ENCODE measurements around the gene OTC.

The OTC gene

DNA sequence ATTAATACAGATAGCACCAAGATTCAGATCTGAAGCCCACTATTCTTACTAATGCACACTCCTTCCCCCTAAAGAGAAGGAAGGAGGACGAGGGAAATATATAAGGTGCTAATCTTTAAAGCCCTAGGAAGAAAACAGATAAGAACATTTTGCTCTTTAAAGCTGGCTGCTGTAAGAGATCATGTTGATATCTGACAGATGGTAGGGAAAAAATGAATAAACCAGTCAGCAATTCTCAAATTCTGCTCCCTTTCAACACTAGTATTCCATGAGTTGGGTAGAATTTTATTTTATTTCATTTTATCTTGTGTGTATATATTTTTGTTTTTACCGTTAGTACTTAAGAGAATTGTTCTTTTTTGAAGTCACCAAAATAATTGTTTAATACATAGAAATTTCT lies 19.2 kb downstream of the OTC start:
- no peaks in the 10 kb centered on the region for H3K36me3 ChIP-seq (ENCODE audit: insufficient read depth, low read length)
- H3K4me3 ChIP-seq (ENCODE audit: low read length): no peak overlapping the region
- no peaks in the 10 kb centered on the region for H3K9me3 ChIP-seq (ENCODE audit: low read length)
- no peak overlapping the region for H2AFZ ChIP-seq (ENCODE audit: low read depth, low read length)
- peaks cover 3% of the 10 kb centered on the region for H3K27me3 ChIP-seq (ENCODE audit: insufficient read depth, low read length)
- H3K4me1 ChIP-seq (ENCODE audit: insufficient read depth, low read length): no peaks in the 10 kb centered on the region

DNA sequence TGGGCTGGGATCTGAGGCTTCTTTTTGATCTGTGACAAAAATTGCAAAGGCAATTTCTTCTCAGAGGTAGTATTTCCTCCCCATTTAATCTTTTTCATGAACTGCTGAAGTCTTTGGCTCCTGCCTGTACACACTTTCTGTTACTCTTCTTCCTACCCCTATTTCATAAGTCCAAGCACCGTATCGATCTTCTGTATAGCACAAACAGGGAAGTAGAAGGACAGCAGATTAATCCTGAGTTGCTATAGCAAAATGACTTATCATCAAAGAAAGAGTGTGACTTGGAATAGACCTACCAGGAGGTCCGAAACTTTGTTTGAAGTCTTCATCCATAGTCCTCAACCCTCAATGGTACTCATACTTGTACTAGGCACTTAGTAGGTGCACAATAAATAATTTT lies 22.0 kb downstream of the OTC start:
- H3K9me3 ChIP-seq (ENCODE audit: low read length): no peaks in the 10 kb centered on the region
- H3K4me1 ChIP-seq (ENCODE audit: insufficient read depth, low read length): no peaks in the 10 kb centered on the region
- H2AFZ ChIP-seq (ENCODE audit: low read depth, low read length): no peak overlapping the region
- H3K4me3 ChIP-seq (ENCODE audit: low read length): no peak overlapping the region
- no peaks in the 10 kb centered on the region for H3K36me3 ChIP-seq (ENCODE audit: insufficient read depth, low read length)
- H3K27me3 ChIP-seq (ENCODE audit: insufficient read depth, low read length): peaks cover 3% of the 10 kb centered on the region

DNA sequence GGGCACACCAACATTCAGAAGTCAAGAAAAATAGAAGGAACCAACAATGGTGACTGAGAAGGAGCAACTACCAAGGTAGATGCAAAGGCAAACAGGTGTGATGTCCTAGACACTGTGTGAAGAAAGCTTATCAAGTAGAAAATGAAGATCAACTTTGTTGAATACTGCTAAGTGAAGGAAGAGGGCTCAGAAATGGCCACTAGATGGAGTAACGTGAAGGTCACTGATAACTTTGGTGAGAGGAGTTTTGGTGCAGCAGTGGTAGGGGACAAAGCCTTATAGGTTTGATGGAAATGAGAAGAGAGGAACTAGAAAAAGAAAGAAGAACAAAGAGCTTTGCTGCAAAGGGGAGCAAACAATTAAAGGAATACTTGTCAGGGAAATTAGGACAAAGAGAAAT lies 23.5 kb downstream of the OTC start:
- H3K4me1 ChIP-seq (ENCODE audit: insufficient read depth, low read length): no peaks in the 10 kb centered on the region
- H3K9me3 ChIP-seq (ENCODE audit: low read length): no peaks in the 10 kb centered on the region
- no peak overlapping the region for H2AFZ ChIP-seq (ENCODE audit: low read depth, low read length)
- H3K27me3 ChIP-seq (ENCODE audit: insufficient read depth, low read length): peaks cover 3% of the 10 kb centered on the region
- H3K36me3 ChIP-seq (ENCODE audit: insufficient read depth, low read length): no peaks in the 10 kb centered on the region
- no peak overlapping the region for H3K4me3 ChIP-seq (ENCODE audit: low read length)

DNA sequence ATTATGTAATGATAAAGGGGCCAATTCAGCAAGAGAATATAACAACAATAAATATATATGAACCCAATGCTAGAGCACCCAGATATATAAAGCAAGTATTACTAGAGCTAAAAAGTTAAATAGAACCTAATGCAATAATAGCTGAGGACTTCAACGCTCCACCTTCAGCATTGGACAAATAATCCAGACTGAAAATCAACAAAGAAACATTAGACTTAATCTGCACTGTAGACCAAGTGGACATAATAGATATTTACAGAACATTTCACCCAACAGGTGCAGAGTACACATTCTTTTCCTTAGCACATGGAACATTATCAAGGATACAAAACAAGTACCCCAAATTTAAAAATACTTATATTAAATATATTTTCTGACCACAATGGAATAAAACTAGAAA lies 24.3 kb downstream of the OTC start:
- H3K4me3 ChIP-seq (ENCODE audit: low read length): no peak overlapping the region
- no peaks in the 10 kb centered on the region for H3K4me1 ChIP-seq (ENCODE audit: insufficient read depth, low read length)
- H3K36me3 ChIP-seq (ENCODE audit: insufficient read depth, low read length): no peaks in the 10 kb centered on the region
- peaks cover 3% of the 10 kb centered on the region for H3K27me3 ChIP-seq (ENCODE audit: insufficient read depth, low read length)
- no peak overlapping the region for H2AFZ ChIP-seq (ENCODE audit: low read depth, low read length)
- no peaks in the 10 kb centered on the region for H3K9me3 ChIP-seq (ENCODE audit: low read length)

DNA sequence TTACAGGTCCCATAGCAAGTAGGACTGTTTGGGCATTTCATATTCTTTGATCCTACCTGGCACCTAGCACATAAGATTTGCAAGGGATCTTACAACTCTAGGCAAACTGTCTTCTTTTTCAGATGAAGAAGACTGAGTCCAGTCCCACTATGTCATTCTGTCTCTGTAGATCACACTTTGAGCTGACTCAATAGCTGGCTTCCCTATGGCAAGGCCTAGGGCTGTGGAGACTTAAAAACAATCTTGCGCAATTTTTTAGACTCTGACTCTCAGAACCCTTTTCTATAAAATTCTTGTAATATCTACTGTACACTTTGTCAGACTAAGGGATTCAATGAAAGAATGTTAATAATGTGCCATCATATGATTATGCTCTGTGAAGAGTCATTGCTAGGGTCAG lies 26.7 kb downstream of the OTC start:
- H2AFZ ChIP-seq (ENCODE audit: low read depth, low read length): no peak overlapping the region
- H3K36me3 ChIP-seq (ENCODE audit: insufficient read depth, low read length): no peaks in the 10 kb centered on the region
- H3K9me3 ChIP-seq (ENCODE audit: low read length): no peaks in the 10 kb centered on the region
- no peak overlapping the region for H3K4me3 ChIP-seq (ENCODE audit: low read length)
- H3K4me1 ChIP-seq (ENCODE audit: insufficient read depth, low read length): no peaks in the 10 kb centered on the region
- H3K27me3 ChIP-seq (ENCODE audit: insufficient read depth, low read length): peaks cover 3% of the 10 kb centered on the region

DNA sequence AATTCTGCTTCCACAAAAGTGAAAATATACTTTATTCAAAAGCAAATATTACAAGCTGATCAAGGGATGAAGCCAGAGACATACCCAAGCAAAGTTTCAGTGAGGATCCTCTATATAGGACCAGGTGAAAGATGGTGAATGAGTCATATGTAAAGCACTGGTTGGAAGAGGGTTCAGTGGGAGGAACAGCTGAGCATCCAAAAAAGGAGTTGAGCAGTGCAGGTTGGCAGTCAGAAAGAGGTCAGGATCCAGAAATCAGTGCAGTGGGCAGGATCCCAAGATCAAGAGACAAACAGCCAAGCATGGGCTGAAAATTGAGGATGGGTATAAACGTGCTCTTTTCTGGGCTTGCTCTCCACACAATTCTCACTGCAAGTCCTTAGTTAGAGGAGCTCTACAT lies 30.3 kb downstream of the OTC start:
- H3K4me3 ChIP-seq (ENCODE audit: low read length): no peak overlapping the region
- H3K27me3 ChIP-seq (ENCODE audit: insufficient read depth, low read length): no peaks in the 10 kb centered on the region
- no peaks in the 10 kb centered on the region for H3K36me3 ChIP-seq (ENCODE audit: insufficient read depth, low read length)
- H3K9me3 ChIP-seq (ENCODE audit: low read length): no peaks in the 10 kb centered on the region
- no peak overlapping the region for H2AFZ ChIP-seq (ENCODE audit: low read depth, low read length)
- H3K4me1 ChIP-seq (ENCODE audit: insufficient read depth, low read length): peaks cover 3% of the 10 kb centered on the region

DNA sequence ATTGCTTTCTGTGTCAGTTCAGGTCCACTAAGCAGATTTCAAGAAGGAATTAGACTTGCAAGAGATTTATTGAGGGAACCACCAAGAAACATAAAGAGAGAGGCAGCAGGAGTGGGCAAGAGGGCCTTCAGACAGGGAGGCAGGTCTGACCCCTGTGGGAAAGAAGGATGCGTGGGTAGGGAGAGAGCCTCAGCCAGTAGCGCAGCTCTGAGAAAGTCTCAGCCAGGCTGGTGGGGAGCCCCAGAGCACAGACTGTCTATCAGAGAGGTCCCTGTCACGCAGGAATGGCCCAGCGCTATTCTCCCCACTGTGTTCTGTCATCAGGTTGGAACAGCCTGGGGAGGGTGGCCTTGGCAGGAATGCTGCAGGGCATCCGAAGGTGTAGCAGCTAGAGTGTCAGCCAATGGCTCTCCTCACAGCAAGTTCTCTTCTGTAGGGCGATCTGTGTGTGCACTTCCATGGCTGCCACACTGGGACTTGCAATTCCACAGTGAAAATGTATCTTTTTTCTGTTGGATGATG lies 48.0 kb downstream of the OTC start:
- Histone ChIP-seq H3K36me3 (ENCODE audit: insufficient read depth, low read length) (no peaks in the 10 kb centered on the region), H3K9me3 (ENCODE audit: low read length) (no peaks in the 10 kb centered on the region), H3K27me3 (ENCODE audit: insufficient read depth, low read length) (peaks cover 3% of the 10 kb centered on the region), H2AFZ (ENCODE audit: low read depth, low read length) (no peak overlapping the region), H3K4me1 (ENCODE audit: insufficient read depth, low read length) (no peaks in the 10 kb centered on the region), H3K4me3 (ENCODE audit: low read length) (no peak overlapping the region)

DNA sequence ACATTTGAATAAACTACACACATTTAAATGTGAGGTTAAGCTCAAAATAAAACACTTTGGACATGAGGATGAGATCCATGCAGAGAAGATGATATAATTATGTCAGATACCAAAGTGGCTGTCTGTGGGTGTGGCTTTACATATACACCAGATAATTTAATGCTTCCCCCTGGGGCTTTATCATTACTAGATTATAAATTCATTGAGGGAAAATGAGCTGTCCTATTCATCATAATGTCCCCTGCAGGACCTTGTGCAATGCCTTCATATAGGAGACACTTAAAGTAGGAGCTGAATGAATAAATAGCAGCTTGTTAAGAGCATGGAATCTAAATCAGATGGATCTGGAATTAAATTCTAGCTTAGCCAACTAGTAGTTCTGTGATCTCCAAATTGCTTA lies 49.7 kb downstream of the OTC start:
- Histone ChIP-seq H3K4me3 (ENCODE audit: low read length) (no peak overlapping the region), H2AFZ (ENCODE audit: low read depth, low read length) (no peak overlapping the region), H3K36me3 (ENCODE audit: insufficient read depth, low read length) (no peaks in the 10 kb centered on the region), H3K9me3 (ENCODE audit: low read length) (no peaks in the 10 kb centered on the region), H3K27me3 (ENCODE audit: insufficient read depth, low read length) (peaks cover 3% of the 10 kb centered on the region), H3K4me1 (ENCODE audit: insufficient read depth, low read length) (peaks cover 2% of the 10 kb centered on the region)

DNA sequence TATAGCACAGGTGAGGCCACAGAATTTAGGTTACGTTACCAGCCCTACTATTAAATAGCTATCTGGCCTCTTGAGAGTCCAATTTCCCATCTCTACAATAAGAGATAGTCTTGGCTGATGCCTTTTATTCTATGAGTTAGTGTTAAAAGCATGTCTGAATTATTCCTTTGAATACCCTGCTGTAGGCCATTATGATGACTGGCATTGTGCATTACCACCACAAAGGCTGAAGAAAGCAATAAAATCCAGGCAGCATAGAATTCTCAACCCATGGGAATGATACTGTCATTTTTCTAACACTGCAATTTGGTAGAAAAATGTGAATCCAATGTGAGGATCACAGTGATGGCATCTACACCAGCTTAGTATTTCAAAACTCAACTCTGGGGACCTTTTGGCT lies 51.4 kb downstream of the OTC start:
- Histone ChIP-seq H3K4me3 (ENCODE audit: low read length) (no peak overlapping the region), H3K27me3 (ENCODE audit: insufficient read depth, low read length) (peaks cover 3% of the 10 kb centered on the region), H3K4me1 (ENCODE audit: insufficient read depth, low read length) (peaks cover 4% of the 10 kb centered on the region), H3K36me3 (ENCODE audit: insufficient read depth, low read length) (no peaks in the 10 kb centered on the region), H2AFZ (ENCODE audit: low read depth, low read length) (no peak overlapping the region), H3K9me3 (ENCODE audit: low read length) (no peaks in the 10 kb centered on the region)

DNA sequence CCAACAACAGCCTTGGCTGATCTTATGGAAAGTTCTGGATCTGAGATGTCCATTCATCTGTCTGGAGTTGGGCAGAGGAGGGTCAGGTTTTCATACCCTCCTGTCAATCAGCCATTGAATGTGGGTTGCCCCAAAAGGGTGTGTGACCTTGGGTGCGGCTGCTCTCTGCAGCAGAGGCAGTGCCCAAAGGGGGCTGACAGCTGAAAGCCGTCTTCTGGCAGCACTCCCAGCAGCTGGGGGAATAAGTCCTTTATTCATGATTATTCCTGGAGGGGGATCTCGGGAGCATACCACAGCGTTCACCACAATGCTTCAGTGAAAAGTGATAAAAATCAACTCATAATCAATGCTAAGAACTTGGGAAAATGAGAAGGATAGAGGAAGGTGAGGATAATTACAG lies 54.7 kb downstream of the OTC start:
- Histone ChIP-seq H3K36me3 (ENCODE audit: insufficient read depth, low read length) (no peaks in the 10 kb centered on the region), H3K9me3 (ENCODE audit: low read length) (no peaks in the 10 kb centered on the region), H3K27me3 (ENCODE audit: insufficient read depth, low read length) (peaks cover 3% of the 10 kb centered on the region), H3K4me3 (ENCODE audit: low read length) (no peak overlapping the region), H2AFZ (ENCODE audit: low read depth, low read length) (no peak overlapping the region), H3K4me1 (ENCODE audit: insufficient read depth, low read length) (peaks cover 4% of the 10 kb centered on the region)

DNA sequence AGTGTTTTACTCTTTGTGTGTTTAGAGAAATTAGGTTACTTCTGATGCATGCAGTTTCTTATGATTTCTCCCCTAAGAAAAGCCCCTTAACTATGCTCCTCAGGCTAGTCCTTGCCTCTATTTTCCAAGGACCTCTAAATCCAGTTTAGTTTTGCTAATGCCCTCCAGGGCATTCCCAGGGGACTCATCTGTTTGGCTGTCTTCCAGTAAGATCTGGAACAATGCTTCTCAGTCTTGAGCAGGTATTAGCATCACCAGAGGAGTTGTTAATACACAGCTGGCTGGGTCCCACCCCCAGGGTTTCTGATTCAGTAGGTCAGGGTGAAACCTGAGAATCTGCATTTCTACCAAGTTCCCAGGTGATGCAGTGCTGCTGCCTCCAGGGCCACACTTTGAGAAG lies 56.9 kb downstream of the OTC start:
- Histone ChIP-seq H2AFZ (ENCODE audit: low read depth, low read length) (no peak overlapping the region), H3K9me3 (ENCODE audit: low read length) (no peaks in the 10 kb centered on the region), H3K4me3 (ENCODE audit: low read length) (no peak overlapping the region), H3K4me1 (ENCODE audit: insufficient read depth, low read length) (peaks cover 4% of the 10 kb centered on the region), H3K27me3 (ENCODE audit: insufficient read depth, low read length) (no peaks in the 10 kb centered on the region), H3K36me3 (ENCODE audit: insufficient read depth, low read length) (no peaks in the 10 kb centered on the region)

DNA sequence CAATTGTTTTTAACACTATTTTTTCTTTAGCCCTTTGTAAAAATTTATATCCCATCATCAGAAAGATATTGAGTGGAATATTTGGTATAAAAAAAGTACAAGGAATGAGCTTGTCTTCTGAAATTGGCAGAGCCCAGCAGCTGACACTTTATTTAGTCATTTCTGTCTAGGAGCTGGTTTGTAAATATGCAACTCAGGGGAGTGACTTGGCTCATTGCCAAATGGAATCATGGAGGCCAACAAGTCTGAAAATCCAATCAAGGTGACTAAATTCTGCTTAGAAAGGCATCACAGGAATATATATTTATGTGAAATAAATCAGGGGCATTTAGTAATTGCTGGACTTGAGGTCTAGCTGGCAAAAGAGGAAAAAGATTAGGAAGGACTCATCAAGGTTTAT lies 74.4 kb downstream of the OTC start:
- no peaks in the 10 kb centered on the region for H3K9me3 ChIP-seq (ENCODE audit: low read length)
- H3K27me3 ChIP-seq (ENCODE audit: insufficient read depth, low read length): no peaks in the 10 kb centered on the region
- no peak overlapping the region for H3K4me3 ChIP-seq (ENCODE audit: low read length)
- H3K36me3 ChIP-seq (ENCODE audit: insufficient read depth, low read length): no peaks in the 10 kb centered on the region
- H2AFZ ChIP-seq (ENCODE audit: low read depth, low read length): no peak overlapping the region
- H3K4me1 ChIP-seq (ENCODE audit: insufficient read depth, low read length): no peaks in the 10 kb centered on the region

DNA sequence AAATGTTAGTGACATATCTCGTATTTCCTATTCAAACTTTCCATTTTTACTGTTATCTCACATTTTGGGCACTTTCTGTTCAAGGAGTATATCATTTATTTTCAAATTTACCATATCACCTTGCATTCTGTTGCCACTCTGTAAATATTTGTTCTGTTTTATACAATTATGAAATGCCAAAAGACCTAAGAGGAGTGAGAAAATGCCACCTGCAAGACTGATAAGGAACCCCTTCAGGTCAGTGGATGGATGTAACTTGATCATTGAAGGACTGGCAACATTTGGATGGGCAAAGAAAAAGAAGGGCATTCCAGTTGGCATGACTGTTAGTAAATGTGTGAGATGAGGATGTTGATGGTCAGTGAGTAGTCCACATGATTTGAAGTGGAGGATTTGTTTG lies 79.1 kb downstream of the OTC start:
- Histone ChIP-seq H3K4me3 (ENCODE audit: low read length) (no peak overlapping the region), H3K36me3 (ENCODE audit: insufficient read depth, low read length) (no peaks in the 10 kb centered on the region), H3K9me3 (ENCODE audit: low read length) (no peaks in the 10 kb centered on the region), H3K4me1 (ENCODE audit: insufficient read depth, low read length) (no peaks in the 10 kb centered on the region), H3K27me3 (ENCODE audit: insufficient read depth, low read length) (no peaks in the 10 kb centered on the region), H2AFZ (ENCODE audit: low read depth, low read length) (no peak overlapping the region)

DNA sequence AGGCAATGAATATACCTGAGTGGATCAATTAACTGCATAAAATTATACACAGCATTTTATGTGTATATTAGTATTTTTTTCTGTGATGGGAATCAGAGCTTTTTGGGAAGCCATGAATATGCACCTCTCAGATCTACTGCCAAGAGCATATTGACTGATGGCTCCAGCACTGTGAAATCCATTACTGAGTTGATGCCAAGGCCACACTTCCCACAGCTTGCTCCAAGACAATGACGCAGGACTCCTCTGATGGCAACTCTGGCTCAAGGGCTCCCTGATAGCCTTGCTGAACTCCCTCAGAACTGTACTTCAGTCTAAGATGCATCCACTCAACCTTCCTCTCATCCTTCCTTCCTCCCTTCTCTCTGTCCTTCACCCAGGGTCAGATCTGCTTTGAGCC lies 82.7 kb downstream of the OTC start:
- H2AFZ ChIP-seq (ENCODE audit: low read depth, low read length): no peak overlapping the region
- H3K27me3 ChIP-seq (ENCODE audit: insufficient read depth, low read length): no peaks in the 10 kb centered on the region
- H3K4me3 ChIP-seq (ENCODE audit: low read length): no peak overlapping the region
- H3K9me3 ChIP-seq (ENCODE audit: low read length): no peaks in the 10 kb centered on the region
- H3K4me1 ChIP-seq (ENCODE audit: insufficient read depth, low read length): no peaks in the 10 kb centered on the region
- no peaks in the 10 kb centered on the region for H3K36me3 ChIP-seq (ENCODE audit: insufficient read depth, low read length)

All from neuron (in vitro differentiated cells).